Measurements from ENCODE around the gene ISL1. TPM values are rescaled to one million over a fixed set of nuclear protein-coding genes. Genes with fewer than 3 reads are reported as not detected.

The ISL1 gene
- total and polyA plus RNA-seq, 2 of the 4 experiments (the other 2 are of a cell fraction) = under 0.01 TPM; not detected in 1

DNA sequence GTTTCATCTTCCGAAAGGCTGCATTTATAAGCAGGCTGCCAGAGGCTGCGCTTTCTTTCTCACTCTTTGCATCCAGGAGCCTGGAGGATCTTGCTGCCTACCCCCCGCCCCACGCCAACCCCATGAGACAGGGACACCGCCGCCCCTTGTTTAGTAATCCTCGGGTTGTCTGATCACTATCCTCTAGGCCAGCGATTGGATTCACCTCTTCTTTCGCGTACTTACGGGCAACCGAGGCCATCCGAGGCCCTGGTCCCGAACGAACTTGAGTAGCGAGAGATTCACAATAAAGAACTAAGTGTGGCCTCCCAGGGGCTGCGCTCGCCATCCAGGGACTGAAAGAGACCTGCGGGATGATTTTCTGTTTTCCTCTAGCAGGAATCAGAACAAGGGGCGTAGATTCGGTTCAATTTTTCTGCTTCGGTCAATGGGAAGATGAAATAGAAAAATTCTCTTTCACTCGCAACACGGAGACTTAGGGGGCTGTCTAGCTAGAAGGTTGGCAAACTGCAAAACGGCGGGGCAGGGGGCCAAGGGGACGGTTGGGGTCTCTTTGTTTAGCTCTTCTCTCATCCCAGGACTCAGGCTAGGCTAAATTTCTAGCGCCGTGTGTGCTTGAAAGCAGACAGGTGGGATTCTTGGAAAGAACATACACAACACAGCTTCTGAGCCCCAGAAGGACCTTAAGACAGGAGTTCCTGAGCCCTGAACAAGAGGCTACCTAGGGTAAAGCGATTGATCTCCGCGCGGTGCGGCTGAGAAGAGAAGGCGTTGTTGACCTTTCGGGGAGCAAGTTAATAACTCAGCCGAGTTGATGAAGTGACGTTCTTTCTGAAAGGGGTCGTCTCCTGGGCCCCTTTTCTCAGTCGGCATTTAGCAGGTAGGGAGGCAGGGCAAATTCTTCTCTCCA is 5.8 kb upstream of the ISL1 start:
- no peaks in the 10 kb centered on the region; the same call in 1 of the 2 replicates for H3K9me3 ChIP-seq (ENCODE audit: control insufficient read depth, insufficient read depth, low read length)
- no peaks in the 10 kb centered on the region for H3K79me1 ChIP-seq (ENCODE audit: low read depth in 1 of 2, low read length in 2 of 2)
- H2AFZ ChIP-seq (replicated peaks; ENCODE audit: low read length, poor library complexity) = no peak overlapping the region
- no peak overlapping the region for H3K18ac ChIP-seq (ENCODE audit: low read depth, low read length)
- H3K23ac ChIP-seq (ENCODE audit: low read depth, low read length) = no peak overlapping the region
- no peak overlapping the region for H2AK5ac ChIP-seq (ENCODE audit: low read depth, low read length)
- H3K4me1 ChIP-seq (ENCODE audit: control insufficient read depth, insufficient read depth, low read length) = no peaks in the 10 kb centered on the region
- ChIA-PET CTCF (no interaction called here), POLR2A (ENCODE audit: unreplicated experiment) (no interaction called here)
- no peak overlapping the region for H3K4ac ChIP-seq (ENCODE audit: low read depth, low read length)
- no TSS peak for BruUV-seq (replicated peaks)
- no peak overlapping the region for H2BK5ac ChIP-seq (ENCODE audit: low read depth, low read length, poor library complexity, severe bottlenecking)
- H3K56ac ChIP-seq (ENCODE audit: extremely low read depth, insufficient read depth, low read length) = no peak overlapping the region
- H4K20me1 ChIP-seq (ENCODE audit: insufficient read depth, low read length) = no peaks in the 10 kb centered on the region
- H2BK15ac ChIP-seq (ENCODE audit: low read depth, low read length) = no peak overlapping the region
- H4K8ac ChIP-seq (ENCODE audit: low read depth in 2 of 2, low read length in 2 of 2) = no peak overlapping the region
- no peak overlapping the region for H3K4me2 ChIP-seq (ENCODE audit: low read depth, low read length)
- H3K4me3 ChIP-seq (ENCODE audit: insufficient read depth, low read depth, low read length) = no peak overlapping the region
- H3K14ac ChIP-seq (replicated peaks; ENCODE audit: low read depth, low read length) = no peak overlapping the region
- H3K9me1 ChIP-seq (ENCODE audit: insufficient read depth, low read length) = no peaks in the 10 kb centered on the region
- TF ChIP-seq NFE2L2 (IDR thresholded peaks at IDR 0.05; ENCODE audit: low read depth, low read length) = no peak
- no peak for TF ChIP-seq BHLHE40 (IDR thresholded peaks at IDR 0.05; ENCODE audit: low read depth, low read length)
- TF ChIP-seq FOS (IDR thresholded peaks at IDR 0.05; ENCODE audit: low read depth, low read length) = no peak
- TF ChIP-seq POLR2A (IDR thresholded peaks at IDR 0.05; ENCODE audit: low read depth, low read length) = no peak
- no peak for TF ChIP-seq MXI1 (IDR thresholded peaks at IDR 0.05; ENCODE audit: borderline replicate concordance, low read depth, low read length)
- TF ChIP-seq, protein P1, sequence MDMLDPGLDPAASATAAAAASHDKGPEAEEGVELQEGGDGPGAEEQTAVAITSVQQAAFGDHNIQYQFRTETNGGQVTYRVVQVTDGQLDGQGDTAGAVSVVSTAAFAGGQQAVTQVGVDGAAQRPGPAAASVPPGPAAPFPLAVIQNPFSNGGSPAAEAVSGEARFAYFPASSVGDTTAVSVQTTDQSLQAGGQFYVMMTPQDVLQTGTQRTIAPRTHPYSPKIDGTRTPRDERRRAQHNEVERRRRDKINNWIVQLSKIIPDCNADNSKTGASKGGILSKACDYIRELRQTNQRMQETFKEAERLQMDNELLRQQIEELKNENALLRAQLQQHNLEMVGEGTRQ (IDR thresholded peaks at IDR 0.05; ENCODE audit: low read depth, low read length) = no peak
- TF ChIP-seq CEBPB (IDR thresholded peaks at IDR 0.05; ENCODE audit: low read depth, low read length) = no peak
- TF ChIP-seq RFX5 (IDR thresholded peaks at IDR 0.05; ENCODE audit: low read depth, low read length) = no peak
- TF ChIP-seq MAZ (IDR thresholded peaks at IDR 0.05; ENCODE audit: borderline replicate concordance, low read depth, low read length) = no peak
- no peak for TF ChIP-seq RAD21 (IDR thresholded peaks at IDR 0.05; ENCODE audit: low read length)
- TF ChIP-seq SMC3 (IDR thresholded peaks at IDR 0.05; ENCODE audit: low read depth, low read length) = no peak
- TF ChIP-seq MAFK (IDR thresholded peaks at IDR 0.05; ENCODE audit: low read depth, low read length) = no peak
- TF ChIP-seq, protein P2, sequence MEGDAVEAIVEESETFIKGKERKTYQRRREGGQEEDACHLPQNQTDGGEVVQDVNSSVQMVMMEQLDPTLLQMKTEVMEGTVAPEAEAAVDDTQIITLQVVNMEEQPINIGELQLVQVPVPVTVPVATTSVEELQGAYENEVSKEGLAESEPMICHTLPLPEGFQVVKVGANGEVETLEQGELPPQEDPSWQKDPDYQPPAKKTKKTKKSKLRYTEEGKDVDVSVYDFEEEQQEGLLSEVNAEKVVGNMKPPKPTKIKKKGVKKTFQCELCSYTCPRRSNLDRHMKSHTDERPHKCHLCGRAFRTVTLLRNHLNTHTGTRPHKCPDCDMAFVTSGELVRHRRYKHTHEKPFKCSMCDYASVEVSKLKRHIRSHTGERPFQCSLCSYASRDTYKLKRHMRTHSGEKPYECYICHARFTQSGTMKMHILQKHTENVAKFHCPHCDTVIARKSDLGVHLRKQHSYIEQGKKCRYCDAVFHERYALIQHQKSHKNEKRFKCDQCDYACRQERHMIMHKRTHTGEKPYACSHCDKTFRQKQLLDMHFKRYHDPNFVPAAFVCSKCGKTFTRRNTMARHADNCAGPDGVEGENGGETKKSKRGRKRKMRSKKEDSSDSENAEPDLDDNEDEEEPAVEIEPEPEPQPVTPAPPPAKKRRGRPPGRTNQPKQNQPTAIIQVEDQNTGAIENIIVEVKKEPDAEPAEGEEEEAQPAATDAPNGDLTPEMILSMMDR (conservative IDR thresholded peaks at IDR 0.05; ENCODE audit: low read depth, low read length) = no peak
- no peak for TF ChIP-seq CHD1 (IDR thresholded peaks at IDR 0.05; ENCODE audit: low read depth, low read length)
- TF ChIP-seq RCOR1 (IDR thresholded peaks at IDR 0.05; ENCODE audit: insufficient replicate concordance, low read length) = no peak
- H3K27ac ChIP-seq (ENCODE audit: insufficient read depth, low read length) = no peak overlapping the region
- no peak overlapping the region for H4K5ac ChIP-seq (ENCODE audit: low read depth, low read length)
- H2BK120ac ChIP-seq (ENCODE audit: low read depth, low read length) = no peak overlapping the region
- WGBS, 2 experiments (ENCODE audit: extremely low coverage in 2 of 2, insufficient read length in 1 of 2) = 12% methylated on average over 9 of the region's 40 CpGs; no CpG with 5 or more reads in 1 of the 2 experiments
- intact Hi-C loops (cut with micrococcal nuclease) (loop anchor here (5.0 kb wide), 1 partner anchor 980 kb away; no protein-coding TSS in a partner anchor), dilution Hi-C loops (cut with HindIII; ENCODE audit: low sequenced_read_pairs, unreplicated experiment) (no loop called here), in situ Hi-C loops (cut with MboI; ENCODE audit: low sequenced_read_pairs) (loop anchor here (25.0 kb wide), 1 partner anchor 1285 kb away; no protein-coding TSS in a partner anchor)
- no peak for DNase-seq
- H3K36me3 ChIP-seq (ENCODE audit: control insufficient read depth, insufficient read depth, low read length) = no peaks in the 10 kb centered on the region
- H3K27me3 ChIP-seq (ENCODE audit: control insufficient read depth, insufficient read depth, low read length) = peaks cover 41% of the 10 kb centered on the region
- no peak overlapping the region for H3K9ac ChIP-seq (ENCODE audit: low read depth, low read length)
- ATAC-seq (ENCODE audit: low read depth) = no peak
- no peak overlapping the region for H2AK9ac ChIP-seq (replicated peaks; ENCODE audit: low read depth, low read length, poor library complexity)
- H2BK20ac ChIP-seq (ENCODE audit: low read depth, low read length) = no peak overlapping the region
- no peak overlapping the region for H4K91ac ChIP-seq (ENCODE audit: insufficient read depth, low read depth, low read length)
